CD4-positive, alpha-beta T cell treated with Interferon gamma for 1 hour (primary cell): ENCODE data around the gene SLC6A2.
A peak's percentile ranks its signal among the peaks of the same experiment; 100 is the strongest.

Experiments used
- DNase-seq: peaks from one replicate; pipeline ENCODE4 v3.0.0-alpha.2; 2020

SLC6A2 gene

DNA sequence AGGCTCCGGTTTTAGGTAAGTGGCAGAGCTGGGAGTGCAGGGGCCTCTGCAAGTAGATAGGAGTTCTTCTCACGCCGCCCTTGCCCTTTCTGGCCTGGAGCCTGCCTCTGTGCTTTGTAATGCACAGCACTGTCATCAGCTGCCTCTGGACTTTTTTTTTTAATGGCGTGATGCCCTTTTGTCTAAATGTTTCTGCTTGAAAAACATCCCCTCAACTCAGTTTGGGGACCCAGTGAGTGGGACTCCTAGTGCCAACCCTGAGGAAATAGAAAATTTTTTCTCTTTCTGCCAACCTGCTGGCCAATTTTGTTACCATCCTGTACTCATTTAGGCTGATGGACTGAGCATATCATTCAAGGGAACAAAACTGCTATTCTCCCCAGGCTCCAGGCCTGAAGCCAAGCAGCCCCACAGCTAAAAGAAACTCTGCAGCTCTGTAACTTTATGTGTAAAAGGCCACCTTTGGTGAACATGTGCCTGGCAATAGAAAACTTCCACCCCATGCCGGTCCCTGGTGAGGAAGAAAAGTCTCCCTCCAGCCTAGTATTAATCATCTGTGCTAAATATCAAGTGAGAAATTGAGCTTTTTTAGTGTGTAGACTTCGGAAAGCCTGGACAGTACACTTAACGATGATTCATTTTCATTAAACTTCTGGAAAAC, 22.5 kb downstream of the SLC6A2 start:
- DNase-seq = no peak

- DNase-seq = no peak
These were observed 26.3 kb downstream of the SLC6A2 start for GRCh38 chr16:55682086-55682485.

DNA sequence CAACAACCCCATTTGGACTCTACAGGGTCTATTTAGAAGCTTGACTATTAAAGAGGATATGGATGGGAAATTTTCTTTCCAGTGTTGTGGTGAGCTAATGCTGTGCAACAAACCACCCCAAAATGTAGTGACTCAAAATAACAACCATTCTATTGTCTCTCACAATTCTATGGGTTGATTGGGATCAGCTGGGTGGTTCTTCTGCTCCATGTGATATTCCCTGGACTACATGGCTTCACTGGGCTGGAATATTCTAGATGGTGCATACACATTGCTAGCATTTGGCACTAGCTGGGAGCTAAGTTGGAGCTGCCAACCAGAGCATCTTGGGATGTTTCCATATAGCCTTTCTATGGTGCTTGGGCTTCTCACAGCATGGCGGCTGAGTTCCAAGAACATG, 30.2 kb downstream of the SLC6A2 start:
- DNase-seq = no peak

DNA sequence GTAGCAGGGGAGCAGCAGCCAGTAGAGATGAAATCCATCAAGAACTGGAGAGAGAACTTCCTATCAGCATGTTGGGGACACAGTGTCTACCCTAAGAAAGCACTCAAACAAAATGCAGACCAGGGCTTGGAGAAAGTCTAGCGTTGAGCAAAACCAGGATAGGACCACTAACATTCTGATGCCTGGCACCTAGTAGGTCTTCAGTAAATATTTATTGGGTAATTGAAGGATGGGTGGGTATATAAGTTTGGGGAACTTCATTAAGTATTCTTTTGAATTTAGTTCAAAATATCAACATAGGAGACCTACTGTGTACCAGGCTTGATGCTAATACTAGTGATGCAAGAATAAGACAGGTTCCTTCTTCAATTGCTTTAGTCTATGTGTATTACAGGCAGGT, 30.9 kb downstream of the SLC6A2 start:
- no peak for DNase-seq

- DNase-seq = no peak
These were observed 32.0 kb downstream of the SLC6A2 start for GRCh38 chr16:55687802-55688201.

- DNase-seq = no peak
These were observed 35.1 kb downstream of the SLC6A2 start for GRCh38 chr16:55690841-55691240.

DNA sequence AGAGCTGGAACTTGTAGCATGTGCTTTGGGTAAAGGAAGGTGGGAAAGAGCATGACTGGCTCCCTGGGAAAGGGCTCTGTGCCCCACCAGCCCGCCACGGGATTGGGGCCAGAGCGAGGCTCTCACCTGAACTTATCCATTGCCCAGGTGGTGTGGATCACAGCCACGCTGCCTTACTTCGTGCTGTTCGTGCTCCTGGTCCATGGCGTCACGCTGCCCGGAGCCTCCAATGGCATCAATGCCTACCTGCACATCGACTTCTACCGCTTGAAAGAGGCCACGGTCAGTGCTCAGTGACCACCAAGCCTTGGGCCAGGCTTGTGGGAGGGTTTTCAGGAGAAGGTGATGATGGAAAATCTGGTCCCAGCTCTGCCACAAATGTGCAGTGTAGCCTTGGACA, 36.0 kb downstream of the SLC6A2 start:
- DNase-seq = no peak

- no peak for DNase-seq
These were observed 39.8 kb downstream of the SLC6A2 start for GRCh38 chr16:55695595-55695994.

DNA sequence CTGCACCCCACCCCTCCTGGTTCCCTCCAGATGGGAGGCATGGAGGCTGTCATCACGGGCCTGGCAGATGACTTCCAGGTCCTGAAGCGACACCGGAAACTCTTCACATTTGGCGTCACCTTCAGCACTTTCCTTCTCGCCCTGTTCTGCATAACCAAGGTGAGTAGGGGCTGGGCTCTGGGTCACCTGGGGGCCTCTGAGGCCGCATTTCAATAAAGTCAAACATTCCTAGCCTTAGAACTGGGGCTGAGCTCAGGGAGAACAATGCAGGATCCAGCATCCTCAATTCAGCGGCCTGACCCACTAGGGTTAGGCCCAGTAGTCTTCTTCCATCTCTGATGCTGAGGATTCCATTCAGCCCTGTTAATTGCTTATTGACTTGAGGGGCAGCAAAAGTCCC, 42.1 kb downstream of the SLC6A2 start:
- DNase-seq = no peak

- no peak for DNase-seq
These were observed 42.5 kb downstream of the SLC6A2 start for GRCh38 chr16:55698331-55698730.

- DNase-seq = no peak
These were observed 43.2 kb downstream of the SLC6A2 start for GRCh38 chr16:55698946-55699345.

GRCh38 chr16:55699616-55700015, 43.8 kb downstream of the SLC6A2 start:
- no peak for DNase-seq

DNA sequence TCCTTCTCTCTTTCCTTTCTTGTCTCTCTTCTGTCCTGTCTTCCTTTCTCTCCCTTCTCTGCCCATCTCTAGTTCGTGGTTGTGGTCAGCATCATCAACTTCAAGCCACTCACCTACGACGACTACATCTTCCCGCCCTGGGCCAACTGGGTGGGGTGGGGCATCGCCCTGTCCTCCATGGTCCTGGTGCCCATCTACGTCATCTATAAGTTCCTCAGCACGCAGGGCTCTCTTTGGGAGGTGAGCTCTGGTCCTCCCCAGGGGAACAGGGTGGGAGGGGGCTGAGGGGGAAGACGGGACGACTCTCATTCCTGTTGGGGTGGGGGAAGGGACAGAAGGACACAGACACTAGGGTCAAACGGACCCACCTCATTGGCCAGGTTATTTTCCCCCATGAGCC, 44.3 kb downstream of the SLC6A2 start:
- no peak for DNase-seq

GRCh38 chr16:55700961-55701360, 45.2 kb downstream of the SLC6A2 start:
- no peak for DNase-seq

DNA sequence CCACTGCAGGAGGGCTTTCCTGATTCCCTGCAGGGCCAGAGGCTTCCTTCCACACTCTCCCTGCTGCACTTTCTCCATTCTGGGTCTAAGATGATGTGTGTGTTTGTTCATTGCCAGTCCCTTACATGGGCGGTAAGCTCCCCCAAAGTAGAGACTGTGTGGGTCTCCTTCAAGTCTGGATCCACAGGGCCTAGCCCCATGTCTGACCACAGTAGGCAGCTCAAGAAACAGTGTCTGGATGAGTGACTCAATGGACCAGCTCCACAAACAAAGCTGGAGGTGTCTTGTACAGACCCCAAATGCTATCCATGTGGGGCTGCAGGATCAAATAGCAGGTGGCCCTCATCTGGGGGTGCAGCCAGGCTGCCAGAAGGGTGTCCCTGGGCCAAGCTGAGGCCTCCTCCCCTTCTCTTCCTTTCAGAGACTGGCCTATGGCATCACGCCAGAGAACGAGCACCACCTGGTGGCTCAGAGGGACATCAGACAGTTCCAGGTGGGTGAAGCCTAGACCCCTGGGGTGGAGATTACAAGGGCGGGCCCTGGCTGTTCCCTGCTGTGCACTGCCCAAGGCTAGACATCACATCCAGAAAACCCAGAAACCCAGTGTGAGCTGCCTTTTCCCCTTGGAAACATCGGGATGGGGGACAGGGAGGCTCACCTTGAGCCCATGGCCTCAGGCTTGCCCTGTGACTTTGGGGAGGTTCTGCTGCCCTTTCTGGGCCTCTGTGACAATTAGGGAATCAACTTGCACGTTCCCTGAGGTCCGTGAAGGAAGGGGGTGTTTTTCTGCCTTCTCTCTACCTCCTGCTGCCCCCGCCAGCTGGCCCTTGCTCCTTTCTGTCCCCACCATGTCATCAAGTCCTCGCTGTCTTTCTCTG, 45.9 kb downstream of the SLC6A2 start:
- peak; percentile 21 for DNase-seq

GRCh38 chr16:55703003-55704001, 47.5 kb downstream of the SLC6A2 start:
- no peak for DNase-seq

DNA sequence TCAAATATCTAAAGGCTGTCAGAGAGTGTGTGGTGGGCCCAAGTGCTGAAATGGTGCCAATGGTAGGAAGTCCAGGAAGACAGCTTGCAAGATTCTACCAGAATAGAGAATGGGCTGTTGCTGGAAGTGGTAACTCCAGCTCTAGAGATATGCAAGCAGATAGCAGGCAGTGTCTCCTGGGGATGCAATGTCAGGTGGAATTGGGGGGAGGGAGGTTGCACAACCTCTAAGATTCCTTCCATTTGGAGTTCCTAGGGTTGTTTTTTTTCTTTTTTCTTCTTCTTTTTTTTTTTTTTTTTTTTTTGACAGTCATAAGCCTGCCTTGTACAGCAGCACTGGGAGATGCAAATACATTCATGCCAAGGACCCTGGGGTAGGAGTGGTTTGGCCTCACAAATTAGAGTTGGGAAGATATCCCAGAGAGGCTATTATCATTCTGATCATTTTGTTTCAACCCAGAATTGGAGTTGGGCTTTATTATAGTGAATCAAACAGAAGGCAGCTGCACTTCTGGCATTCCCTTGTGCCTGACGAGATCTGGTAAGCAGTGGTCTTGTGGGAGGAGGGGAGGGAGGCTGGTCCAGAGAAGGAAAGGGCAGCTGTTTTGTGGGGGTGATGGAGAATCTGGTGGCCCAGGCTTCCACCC, 51.1 kb downstream of the SLC6A2 start:
- DNase-seq = no peak

DNA sequence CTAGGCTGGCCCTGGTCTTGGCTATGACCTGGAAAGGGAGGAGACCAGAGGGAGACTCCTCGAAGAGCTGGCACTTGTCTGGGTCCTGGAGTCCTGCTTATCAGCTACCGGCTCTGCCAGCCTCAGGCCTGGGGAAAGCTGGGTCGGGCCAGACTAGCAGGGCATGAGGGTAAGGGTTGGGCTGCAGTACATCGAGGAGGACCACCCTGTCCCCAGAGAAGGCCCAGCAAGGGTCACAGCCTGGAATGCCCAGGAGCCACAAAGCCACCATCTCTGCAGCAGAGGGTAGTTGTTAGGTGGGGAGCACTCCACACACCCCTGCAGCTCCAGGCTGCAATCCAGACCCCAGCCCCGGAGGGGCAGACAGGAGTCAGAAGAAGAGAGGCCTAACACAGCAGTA, 54.0 kb downstream of the SLC6A2 start:
- no peak for DNase-seq

GRCh38 chr16:55710466-55710865, 54.7 kb downstream of the SLC6A2 start:
- DNase-seq = no peak

DNA sequence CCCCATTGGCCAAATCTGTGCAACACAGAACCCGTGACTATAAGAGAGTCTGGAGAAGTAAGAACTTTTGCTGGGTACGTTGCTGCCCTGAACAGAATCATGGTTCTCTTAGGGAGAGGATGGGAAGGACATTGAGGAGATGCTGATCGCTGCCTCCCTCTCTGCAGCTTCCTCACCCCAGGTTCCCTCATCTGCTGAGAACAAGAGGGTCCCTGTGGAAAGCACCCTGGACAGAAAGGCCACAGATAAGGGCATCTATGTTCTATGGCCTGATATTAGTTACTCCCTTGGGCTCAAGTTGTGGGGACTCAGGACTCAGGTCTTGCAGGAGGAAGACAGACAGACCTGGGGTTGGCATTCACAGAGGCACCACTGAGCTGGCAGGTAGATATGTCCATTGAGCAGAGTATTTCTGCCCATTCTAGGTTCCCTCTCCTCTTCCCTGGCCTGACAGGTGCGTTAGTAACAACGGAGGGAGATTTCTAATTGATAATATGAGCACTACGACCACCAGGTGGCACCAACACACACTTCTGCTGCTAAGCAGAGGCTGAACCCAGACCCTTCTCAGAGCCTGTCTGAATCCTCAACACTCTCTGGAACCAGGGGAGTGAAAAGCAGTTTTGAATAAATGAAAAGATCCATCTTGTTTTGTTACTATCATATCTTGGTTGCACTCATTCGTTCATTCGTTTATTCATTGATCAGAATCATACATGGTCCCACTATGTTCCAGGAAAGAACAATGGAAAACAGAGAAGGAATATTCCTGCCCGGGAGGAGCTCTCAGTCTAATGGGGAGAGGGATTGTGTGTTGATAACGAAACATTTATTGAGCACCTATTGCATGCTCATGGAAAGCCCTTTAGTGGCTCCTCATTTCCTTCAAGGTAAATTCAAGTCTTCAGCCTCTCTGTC, 56.4 kb downstream of the SLC6A2 start:
- DNase-seq = peak; percentile 25

- DNase-seq = no peak
These were observed 57.3 kb downstream of the SLC6A2 start for GRCh38 chr16:55713103-55713502.

DNA sequence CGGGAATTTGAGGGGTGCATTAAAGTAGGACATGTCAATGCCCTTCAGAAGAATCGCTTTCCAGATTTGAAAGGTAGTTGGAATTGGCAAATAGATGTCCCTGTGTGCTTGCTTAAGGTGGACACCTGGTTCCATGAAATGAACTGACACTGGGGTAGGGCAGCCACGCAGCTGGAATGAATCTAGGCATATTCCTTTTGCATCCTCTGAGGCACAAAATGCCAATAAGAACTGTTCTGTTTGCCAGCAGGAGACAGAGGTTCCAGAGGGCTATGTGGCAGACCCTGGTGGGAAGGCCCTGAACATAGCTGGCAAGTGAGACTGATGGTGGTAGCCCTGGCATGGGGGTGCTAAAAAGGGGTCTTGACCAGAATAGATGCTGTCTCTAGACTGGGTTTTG, 61.5 kb downstream of the SLC6A2 start:
- no peak for DNase-seq
